Lower leg skin (tissue), 3 donors: Measurements from ENCODE around the gene BTG1.

Experiments used
- POLR2A ChIP-seq, 2 donors: fragments of 450-650 bp; IDR thresholded peaks; one replicate each; pipeline ENCODE4 v1.6.1; 2016 to 2017; ENCODE audit warnings: antibody characterized with exemption in 2 of 2, mild to moderate bottlenecking in 1 of 2, moderate library complexity in 1 of 2
- TF ChIP-seq, protein P1 (sequence below), 3 donors: fragments of 450-650 bp; IDR thresholded peaks; one replicate each; pipeline ENCODE4 v1.5.1; 2016; ENCODE audit warnings: antibody characterized with exemption in 3 of 3, mild to moderate bottlenecking in 3 of 3, moderate library complexity in 2 of 3

DNA sequence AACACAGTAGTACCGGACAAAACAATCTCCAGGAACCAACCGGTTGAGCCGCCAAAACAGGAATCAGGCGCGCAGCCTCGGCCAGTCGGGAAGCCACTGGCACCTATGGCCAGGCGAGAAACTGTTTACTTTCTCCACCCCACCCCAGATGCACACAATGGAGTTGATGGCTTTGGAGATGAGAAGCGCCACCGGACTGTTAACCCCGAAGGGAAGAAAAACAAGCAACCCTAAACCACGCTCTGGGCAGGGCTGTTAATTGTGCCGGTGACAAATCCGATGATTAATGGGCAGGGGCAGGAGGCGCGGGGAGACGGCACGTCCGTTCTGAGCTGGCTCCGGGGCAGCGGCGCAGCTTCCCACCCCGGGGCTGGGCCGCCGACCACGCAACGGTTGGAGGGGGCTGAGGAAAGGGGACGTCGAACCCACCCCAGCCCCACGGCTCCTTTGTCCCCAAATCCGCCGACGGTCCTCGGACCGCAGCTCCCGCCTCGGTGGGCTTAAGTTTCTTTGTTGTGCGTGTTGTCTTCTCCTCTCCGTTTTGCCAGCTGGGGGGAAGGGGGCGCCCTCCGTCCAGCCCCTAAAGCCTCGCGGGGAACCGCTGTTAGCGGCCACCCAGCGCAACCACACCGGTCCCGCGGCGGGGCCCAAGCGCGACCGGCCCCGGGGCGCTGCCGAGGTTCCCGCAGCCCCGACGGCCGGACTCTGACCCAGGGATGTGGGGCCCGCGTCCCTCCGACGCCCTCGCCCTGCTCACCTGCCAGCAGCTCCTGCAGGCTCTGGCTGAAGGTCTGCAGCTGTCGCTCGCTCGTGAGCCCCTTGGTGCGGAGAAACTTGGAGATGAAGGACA lies 790 bp downstream of the BTG1 start:
- TF ChIP-seq, protein P1, sequence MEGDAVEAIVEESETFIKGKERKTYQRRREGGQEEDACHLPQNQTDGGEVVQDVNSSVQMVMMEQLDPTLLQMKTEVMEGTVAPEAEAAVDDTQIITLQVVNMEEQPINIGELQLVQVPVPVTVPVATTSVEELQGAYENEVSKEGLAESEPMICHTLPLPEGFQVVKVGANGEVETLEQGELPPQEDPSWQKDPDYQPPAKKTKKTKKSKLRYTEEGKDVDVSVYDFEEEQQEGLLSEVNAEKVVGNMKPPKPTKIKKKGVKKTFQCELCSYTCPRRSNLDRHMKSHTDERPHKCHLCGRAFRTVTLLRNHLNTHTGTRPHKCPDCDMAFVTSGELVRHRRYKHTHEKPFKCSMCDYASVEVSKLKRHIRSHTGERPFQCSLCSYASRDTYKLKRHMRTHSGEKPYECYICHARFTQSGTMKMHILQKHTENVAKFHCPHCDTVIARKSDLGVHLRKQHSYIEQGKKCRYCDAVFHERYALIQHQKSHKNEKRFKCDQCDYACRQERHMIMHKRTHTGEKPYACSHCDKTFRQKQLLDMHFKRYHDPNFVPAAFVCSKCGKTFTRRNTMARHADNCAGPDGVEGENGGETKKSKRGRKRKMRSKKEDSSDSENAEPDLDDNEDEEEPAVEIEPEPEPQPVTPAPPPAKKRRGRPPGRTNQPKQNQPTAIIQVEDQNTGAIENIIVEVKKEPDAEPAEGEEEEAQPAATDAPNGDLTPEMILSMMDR (IDR thresholded peaks at IDR 0.05): no peak
- no peak for TF ChIP-seq POLR2A (IDR thresholded peaks at IDR 0.05)
